ENCODE results near the gene PDCL2. TPM values are rescaled to one million over a fixed set of nuclear protein-coding genes. Genes with fewer than 3 reads are reported as not detected.
"Not testable (repeated sequence)": the region's sequence is repeated elsewhere in the genome, so short reads cannot be mapped to it uniquely, and the experiment has no call there.

The PDCL2 gene
- total RNA-seq, 4 donors from 2014 or later, result not detected

- H3K4me3 ChIP-seq, result no peak overlapping the region
- WGBS, result 92% methylated on average over 3 of the region's 3 CpGs
- H3K27me3 ChIP-seq, result no peaks in the 10 kb centered on the region
- no peaks in the 10 kb centered on the region for H3K36me3 ChIP-seq
- TF ChIP-seq POLR2A (IDR thresholded peaks at IDR 0.05) (no peak), POLR2AphosphoS5 (IDR thresholded peaks at IDR 0.05) (no peak), EP300 (IDR thresholded peaks at IDR 0.05) (no peak), CTCF (IDR thresholded peaks at IDR 0.05) (no peak)
- H3K9me3 ChIP-seq, result peaks cover 8% of the 10 kb centered on the region
- no peak for DNase-seq (ENCODE audit: low spot score in 2 of 2)
- no peak overlapping the region for H3K27ac ChIP-seq
- H3K4me1 ChIP-seq, result no peaks in the 10 kb centered on the region
Measured at GRCh38 chr4:55571806-55572205, 20.2 kb downstream of the PDCL2 start.

- Histone ChIP-seq H3K27ac (no peak overlapping the region), H3K36me3 (no peaks in the 10 kb centered on the region), H3K9me3 (no peaks in the 10 kb centered on the region), H3K4me3 (no peak overlapping the region), H3K27me3 (no peaks in the 10 kb centered on the region), H3K4me1 (no peaks in the 10 kb centered on the region)
- no peak for TF ChIP-seq POLR2AphosphoS5 (IDR thresholded peaks at IDR 0.05)
- no peak for DNase-seq (ENCODE audit: low spot score in 2 of 2)
- WGBS, result 91% methylated on average over 1 of the region's 1 CpG
Measured at GRCh38 chr4:55568905-55569504, 23.0 kb downstream of the PDCL2 start.

- H3K9me3 ChIP-seq, result no peaks in the 10 kb centered on the region
- no peaks in the 10 kb centered on the region for H3K4me1 ChIP-seq
- no peak for TF ChIP-seq POLR2A (IDR thresholded peaks at IDR 0.05)
- TF ChIP-seq EP300 (IDR thresholded peaks at IDR 0.05), result no peak
- TF ChIP-seq POLR2AphosphoS5 (IDR thresholded peaks at IDR 0.05), result no peak
- no peak for TF ChIP-seq CTCF (IDR thresholded peaks at IDR 0.05)
- H3K36me3 ChIP-seq, result no peaks in the 10 kb centered on the region
- WGBS, result 94% methylated on average over 1 of the region's 1 CpG
- H3K27ac ChIP-seq, result no peak overlapping the region
- no peak overlapping the region for H3K4me3 ChIP-seq
- no peaks in the 10 kb centered on the region for H3K27me3 ChIP-seq
- DNase-seq (ENCODE audit: low spot score in 2 of 2), result no peak
Measured at GRCh38 chr4:55561889-55562288, 30.2 kb downstream of the PDCL2 start.

GRCh38 chr4:55560096-55560495 lies 31.9 kb downstream of the PDCL2 start:
- H3K4me3 ChIP-seq, result no peak overlapping the region
- DNase-seq (ENCODE audit: low spot score in 2 of 2), result no peak
- no peak for TF ChIP-seq POLR2A (IDR thresholded peaks at IDR 0.05)
- H3K4me1 ChIP-seq, result no peaks in the 10 kb centered on the region
- no peak overlapping the region for H3K27ac ChIP-seq
- H3K9me3 ChIP-seq, result no peaks in the 10 kb centered on the region
- H3K27me3 ChIP-seq, result no peaks in the 10 kb centered on the region
- 80% methylated on average over 3 of the region's 3 CpGs for WGBS
- no peaks in the 10 kb centered on the region for H3K36me3 ChIP-seq

- no peak for DNase-seq (ENCODE audit: low spot score in 2 of 2)
- H3K27ac ChIP-seq, result no peak overlapping the region
- H3K4me1 ChIP-seq, result peaks cover 7% of the 10 kb centered on the region
- H3K36me3 ChIP-seq, result no peaks in the 10 kb centered on the region
- H3K27me3 ChIP-seq, result no peaks in the 10 kb centered on the region
- no peaks in the 10 kb centered on the region for H3K9me3 ChIP-seq
- TF ChIP-seq POLR2AphosphoS5 (IDR thresholded peaks at IDR 0.05), result no peak
- TF ChIP-seq CTCF (IDR thresholded peaks at IDR 0.05), result peak; percentile 16 to 21
- 39% methylated on average over 2 of the region's 2 CpGs for WGBS
- no peak overlapping the region for H3K4me3 ChIP-seq
Measured at GRCh38 chr4:55554453-55555030, 37.5 kb downstream of the PDCL2 start.

GRCh38 chr4:55553441-55554201 lies 38.4 kb downstream of the PDCL2 start:
- no peak overlapping the region for H3K27ac ChIP-seq

GRCh38 chr4:55551964-55552363 lies 40.1 kb downstream of the PDCL2 start:
- H3K27me3 ChIP-seq; DNase-seq (ENCODE audit: low spot score in 2 of 2); H3K36me3 ChIP-seq; H3K27ac ChIP-seq; H3K9me3 ChIP-seq; H3K4me3 ChIP-seq: not testable (repeated sequence)
- 94% methylated on average over 5 of the region's 6 CpGs for WGBS
- peaks cover 11% of the 10 kb centered on the region for H3K4me1 ChIP-seq

More at GRCh38 chr4:55553441-55554201, 38.4 kb downstream of the PDCL2 start:
- WGBS, result 64% methylated on average over 10 of the region's 10 CpGs
- Histone ChIP-seq H3K9me3 (no peaks in the 10 kb centered on the region), H3K36me3 (no peaks in the 10 kb centered on the region), H3K27me3 (no peaks in the 10 kb centered on the region), H3K4me3 (peak overlapping the region; percentile 27), H3K4me1 (peaks cover 7% of the 10 kb centered on the region)
- DNase-seq (ENCODE audit: low spot score in 2 of 2), result no peak
- TF ChIP-seq POLR2A (IDR thresholded peaks at IDR 0.05), result no peak
- TF ChIP-seq CTCF (IDR thresholded peaks at IDR 0.05), result no peak
- no peak for TF ChIP-seq EP300 (IDR thresholded peaks at IDR 0.05)
- no peak for TF ChIP-seq POLR2AphosphoS5 (IDR thresholded peaks at IDR 0.05)

All from suprapubic skin (tissue), 4 donors.